GM12878 (cell line): ENCODE results near the gene TARBP1. TPM values are rescaled to one million over a fixed set of nuclear protein-coding genes. Genes with fewer than 3 reads are reported as not detected.

ENCODE experiments used
- CHD2 ChIP-seq: IDR thresholded peaks from 2 replicates; pipeline ENCODE4 v1.6.1; 2011; ENCODE audit warnings: low read depth, low read length, improper control_type of control experiment, borderline replicate concordance
- LARP7 ChIP-seq: fragments of 450-650 bp; IDR thresholded peaks from 2 replicates; pipeline ENCODE4 v1.6.1; 2017; ENCODE audit warnings: mild to moderate bottlenecking
- MEF2A ChIP-seq: IDR thresholded peaks from 2 replicates; pipeline ENCODE4 v1.6.1; 2011; ENCODE audit warnings: low read depth, mild to moderate bottlenecking, low read length, moderate library complexity; ENCODE audit not compliant: insufficient read depth
- MTA2 ChIP-seq: fragments of 450-650 bp; IDR thresholded peaks from 2 replicates; pipeline ENCODE4 v1.6.1; 2016; ENCODE audit warnings: low read depth, mild to moderate bottlenecking, moderate library complexity
- NKRF ChIP-seq: fragments of 450-650 bp; conservative IDR thresholded peaks from 2 replicates; pipeline ENCODE4 v1.6.1; 2017; ENCODE audit warnings: mild to moderate bottlenecking, moderate library complexity
- PAX8 ChIP-seq: fragments of 450-650 bp; IDR thresholded peaks from 2 replicates; pipeline ENCODE4 v1.6.1; 2017; ENCODE audit warnings: mild to moderate bottlenecking, moderate library complexity
- PRDM15 ChIP-seq: fragments of 450-650 bp; formaldehyde crosslinking; IDR thresholded peaks from 2 replicates; pipeline ENCODE4 v1.4.0; 2020; ENCODE audit warnings: mild to moderate bottlenecking, moderate library complexity
- SIN3A ChIP-seq: IDR thresholded peaks from 2 replicates; pipeline ENCODE4 v1.6.1; 2012; ENCODE audit warnings: low read depth, low read length, improper control_type of control experiment
- SMAD1 ChIP-seq: fragments of 450-650 bp; IDR thresholded peaks from 2 replicates; pipeline ENCODE4 v1.6.1; 2018; ENCODE audit warnings: mild to moderate bottlenecking, low read depth; ENCODE audit not compliant: partially characterized antibody
- TAF1 ChIP-seq: IDR thresholded peaks from 2 replicates; pipeline ENCODE4 v1.6.1; 2011; ENCODE audit warnings: mild to moderate bottlenecking, low read depth, low read length, borderline replicate concordance
- YBX1 ChIP-seq: fragments of 450-650 bp; IDR thresholded peaks from 2 replicates; pipeline ENCODE4 v1.6.1; 2016; ENCODE audit warnings: antibody characterized with exemption
- YY1 ChIP-seq: IDR thresholded peaks from 2 replicates; pipeline ENCODE4 v1.6.1; 2011; ENCODE audit warnings: low read depth, mild to moderate bottlenecking, low read length
- ZBED1 ChIP-seq: IDR thresholded peaks from 2 replicates; pipeline ENCODE4 v1.6.1; 2016; ENCODE audit warnings: borderline replicate concordance
- polyA plus RNA-seq, 11 experiments: library from polyadenylated mRNA; depleted of rRNA in 4 of 11; unstranded in 6 of 11; stranded (reverse) in 5 of 11; fragments of >200 nt; fragmentation: Nextera tagmentation in 4 of 11; fragmentation: Illumina TruSeq in 1 of 11; extraction: Ambion mirVana in 4 of 11; extraction: Trizol in 1 of 11; gene quantifications; 1 replicate in 1 of 11; 2 replicates in 10 of 11; pipeline versions ENCODE4 v1.2.1 to v1.2.3, GENCODE V29; 2011 to 2016; ENCODE audit warnings: inconsistent platforms in 2 of 11, missing spikeins in 2 of 11, low read depth in 1 of 11
- total RNA-seq, 4 experiments: library from RNA; depleted of rRNA in 3 of 4; stranded (reverse); fragments of >200 nt in 3 of 4; fragmentation: Illumina TruSeq in 1 of 4; extraction: Trizol in 1 of 4; gene quantifications; 2 replicates each; pipeline versions ENCODE4 v1.2.1 to v1.2.3, GENCODE V29; 2013 to 2021
- TF ChIP-seq, protein P1 (sequence below): fragments of 450-650 bp; formaldehyde crosslinking; IDR thresholded peaks from 2 replicates; pipeline ENCODE4 v1.5.0; 2022; ENCODE audit warnings: mild to moderate bottlenecking, missing genetic modification characterization
- TF ChIP-seq, protein P2 (sequence below): fragments of 450-650 bp; IDR thresholded peaks from 2 replicates; pipeline ENCODE4 v1.6.1; 2017; ENCODE audit warnings: mild to moderate bottlenecking, moderate library complexity

TARBP1 gene
- total and polyA plus RNA-seq, 10 of the 15 experiments (the other 5 are each of a cell fraction or from before 2014, with no cell fraction given): 10.8 to 94.4 (median 35.3) TPM

- TF ChIP-seq PRDM15 (CRISPR knock-in tag): no peak
- peak; percentile 65 for TF ChIP-seq CHD2
- 0 out of 2 replicates have a peak, but pooled peaks have one; percentile 51 for TF ChIP-seq ZBED1
- TF ChIP-seq, protein P1, sequence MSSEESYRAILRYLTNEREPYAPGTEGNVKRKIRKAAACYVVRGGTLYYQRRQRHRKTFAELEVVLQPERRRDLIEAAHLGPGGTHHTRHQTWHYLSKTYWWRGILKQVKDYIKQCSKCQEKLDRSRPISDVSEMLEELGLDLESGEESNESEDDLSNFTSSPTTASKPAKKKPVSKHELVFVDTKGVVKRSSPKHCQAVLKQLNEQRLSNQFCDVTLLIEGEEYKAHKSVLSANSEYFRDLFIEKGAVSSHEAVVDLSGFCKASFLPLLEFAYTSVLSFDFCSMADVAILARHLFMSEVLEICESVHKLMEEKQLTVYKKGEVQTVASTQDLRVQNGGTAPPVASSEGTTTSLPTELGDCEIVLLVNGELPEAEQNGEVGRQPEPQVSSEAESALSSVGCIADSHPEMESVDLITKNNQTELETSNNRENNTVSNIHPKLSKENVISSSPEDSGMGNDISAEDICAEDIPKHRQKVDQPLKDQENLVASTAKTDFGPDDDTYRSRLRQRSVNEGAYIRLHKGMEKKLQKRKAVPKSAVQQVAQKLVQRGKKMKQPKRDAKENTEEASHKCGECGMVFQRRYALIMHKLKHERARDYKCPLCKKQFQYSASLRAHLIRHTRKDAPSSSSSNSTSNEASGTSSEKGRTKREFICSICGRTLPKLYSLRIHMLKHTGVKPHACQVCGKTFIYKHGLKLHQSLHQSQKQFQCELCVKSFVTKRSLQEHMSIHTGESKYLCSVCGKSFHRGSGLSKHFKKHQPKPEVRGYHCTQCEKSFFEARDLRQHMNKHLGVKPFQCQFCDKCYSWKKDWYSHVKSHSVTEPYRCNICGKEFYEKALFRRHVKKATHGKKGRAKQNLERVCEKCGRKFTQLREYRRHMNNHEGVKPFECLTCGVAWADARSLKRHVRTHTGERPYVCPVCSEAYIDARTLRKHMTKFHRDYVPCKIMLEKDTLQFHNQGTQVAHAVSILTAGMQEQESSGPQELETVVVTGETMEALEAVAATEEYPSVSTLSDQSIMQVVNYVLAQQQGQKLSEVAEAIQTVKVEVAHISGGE (CRISPR knock-in tag): peak; percentile 92
- TF ChIP-seq LARP7: peak; percentile 86
- 0 out of 2 replicates have a peak, but pooled peaks have one; percentile 74 for TF ChIP-seq PAX8
- TF ChIP-seq TAF1: peak; percentile 78
- TF ChIP-seq SMAD1: peak; percentile 83
- TF ChIP-seq, protein P2, sequence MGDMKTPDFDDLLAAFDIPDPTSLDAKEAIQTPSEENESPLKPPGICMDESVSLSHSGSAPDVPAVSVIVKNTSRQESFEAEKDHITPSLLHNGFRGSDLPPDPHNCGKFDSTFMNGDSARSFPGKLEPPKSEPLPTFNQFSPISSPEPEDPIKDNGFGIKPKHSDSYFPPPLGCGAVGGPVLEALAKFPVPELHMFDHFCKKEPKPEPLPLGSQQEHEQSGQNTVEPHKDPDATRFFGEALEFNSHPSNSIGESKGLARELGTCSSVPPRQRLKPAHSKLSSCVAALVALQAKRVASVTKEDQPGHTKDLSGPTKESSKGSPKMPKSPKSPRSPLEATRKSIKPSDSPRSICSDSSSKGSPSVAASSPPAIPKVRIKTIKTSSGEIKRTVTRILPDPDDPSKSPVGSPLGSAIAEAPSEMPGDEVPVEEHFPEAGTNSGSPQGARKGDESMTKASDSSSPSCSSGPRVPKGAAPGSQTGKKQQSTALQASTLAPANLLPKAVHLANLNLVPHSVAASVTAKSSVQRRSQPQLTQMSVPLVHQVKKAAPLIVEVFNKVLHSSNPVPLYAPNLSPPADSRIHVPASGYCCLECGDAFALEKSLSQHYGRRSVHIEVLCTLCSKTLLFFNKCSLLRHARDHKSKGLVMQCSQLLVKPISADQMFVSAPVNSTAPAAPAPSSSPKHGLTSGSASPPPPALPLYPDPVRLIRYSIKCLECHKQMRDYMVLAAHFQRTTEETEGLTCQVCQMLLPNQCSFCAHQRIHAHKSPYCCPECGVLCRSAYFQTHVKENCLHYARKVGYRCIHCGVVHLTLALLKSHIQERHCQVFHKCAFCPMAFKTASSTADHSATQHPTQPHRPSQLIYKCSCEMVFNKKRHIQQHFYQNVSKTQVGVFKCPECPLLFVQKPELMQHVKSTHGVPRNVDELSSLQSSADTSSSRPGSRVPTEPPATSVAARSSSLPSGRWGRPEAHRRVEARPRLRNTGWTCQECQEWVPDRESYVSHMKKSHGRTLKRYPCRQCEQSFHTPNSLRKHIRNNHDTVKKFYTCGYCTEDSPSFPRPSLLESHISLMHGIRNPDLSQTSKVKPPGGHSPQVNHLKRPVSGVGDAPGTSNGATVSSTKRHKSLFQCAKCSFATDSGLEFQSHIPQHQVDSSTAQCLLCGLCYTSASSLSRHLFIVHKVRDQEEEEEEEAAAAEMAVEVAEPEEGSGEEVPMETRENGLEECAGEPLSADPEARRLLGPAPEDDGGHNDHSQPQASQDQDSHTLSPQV: peak; percentile 37; the same call in 1 of the 2 replicates
- 0 out of 2 replicates have a peak, but pooled peaks have one; percentile 17 for TF ChIP-seq MEF2A
- peak; percentile 80 for TF ChIP-seq NKRF
- peak; percentile 82 for TF ChIP-seq YY1
- peak; percentile 89 for TF ChIP-seq SIN3A
- peak; percentile 49; the same call in 1 of the 2 replicates for TF ChIP-seq MTA2
- TF ChIP-seq YBX1: no peak
Observed at GRCh38 chr1:234373064-234373958, 105.7 kb downstream of the TARBP1 start, which contains the start of gene COA6 (continued).
